PC-9 (cell line): ENCODE measurements around the gene TEAD2.

Experiments
- EZH2 ChIP-seq: fragments of 200-600 bp; sonication (generic); IDR thresholded peaks from 2 replicates; pipeline ENCODE4 v1.8.0; 2017; ENCODE audit warnings: antibody characterized with exemption, low read depth
- TF ChIP-seq, protein P1 (sequence below): fragments of 200-600 bp; sonication (generic); conservative IDR thresholded peaks from 2 replicates; pipeline ENCODE4 v1.6.1; 2017; ENCODE audit warnings: mixed run types, antibody characterized with exemption, mild to moderate bottlenecking, moderate library complexity

GRCh38 chr19:49355909-49356353 is 6.3 kb downstream of the TEAD2 start:
- no peak for TF ChIP-seq EZH2
- TF ChIP-seq, protein P1, sequence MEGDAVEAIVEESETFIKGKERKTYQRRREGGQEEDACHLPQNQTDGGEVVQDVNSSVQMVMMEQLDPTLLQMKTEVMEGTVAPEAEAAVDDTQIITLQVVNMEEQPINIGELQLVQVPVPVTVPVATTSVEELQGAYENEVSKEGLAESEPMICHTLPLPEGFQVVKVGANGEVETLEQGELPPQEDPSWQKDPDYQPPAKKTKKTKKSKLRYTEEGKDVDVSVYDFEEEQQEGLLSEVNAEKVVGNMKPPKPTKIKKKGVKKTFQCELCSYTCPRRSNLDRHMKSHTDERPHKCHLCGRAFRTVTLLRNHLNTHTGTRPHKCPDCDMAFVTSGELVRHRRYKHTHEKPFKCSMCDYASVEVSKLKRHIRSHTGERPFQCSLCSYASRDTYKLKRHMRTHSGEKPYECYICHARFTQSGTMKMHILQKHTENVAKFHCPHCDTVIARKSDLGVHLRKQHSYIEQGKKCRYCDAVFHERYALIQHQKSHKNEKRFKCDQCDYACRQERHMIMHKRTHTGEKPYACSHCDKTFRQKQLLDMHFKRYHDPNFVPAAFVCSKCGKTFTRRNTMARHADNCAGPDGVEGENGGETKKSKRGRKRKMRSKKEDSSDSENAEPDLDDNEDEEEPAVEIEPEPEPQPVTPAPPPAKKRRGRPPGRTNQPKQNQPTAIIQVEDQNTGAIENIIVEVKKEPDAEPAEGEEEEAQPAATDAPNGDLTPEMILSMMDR = no peak
